ENCODE results near the gene PPM1L.
A peak's percentile ranks its signal among the peaks of the same experiment; 100 is the strongest.

The PPM1L gene

DNA sequence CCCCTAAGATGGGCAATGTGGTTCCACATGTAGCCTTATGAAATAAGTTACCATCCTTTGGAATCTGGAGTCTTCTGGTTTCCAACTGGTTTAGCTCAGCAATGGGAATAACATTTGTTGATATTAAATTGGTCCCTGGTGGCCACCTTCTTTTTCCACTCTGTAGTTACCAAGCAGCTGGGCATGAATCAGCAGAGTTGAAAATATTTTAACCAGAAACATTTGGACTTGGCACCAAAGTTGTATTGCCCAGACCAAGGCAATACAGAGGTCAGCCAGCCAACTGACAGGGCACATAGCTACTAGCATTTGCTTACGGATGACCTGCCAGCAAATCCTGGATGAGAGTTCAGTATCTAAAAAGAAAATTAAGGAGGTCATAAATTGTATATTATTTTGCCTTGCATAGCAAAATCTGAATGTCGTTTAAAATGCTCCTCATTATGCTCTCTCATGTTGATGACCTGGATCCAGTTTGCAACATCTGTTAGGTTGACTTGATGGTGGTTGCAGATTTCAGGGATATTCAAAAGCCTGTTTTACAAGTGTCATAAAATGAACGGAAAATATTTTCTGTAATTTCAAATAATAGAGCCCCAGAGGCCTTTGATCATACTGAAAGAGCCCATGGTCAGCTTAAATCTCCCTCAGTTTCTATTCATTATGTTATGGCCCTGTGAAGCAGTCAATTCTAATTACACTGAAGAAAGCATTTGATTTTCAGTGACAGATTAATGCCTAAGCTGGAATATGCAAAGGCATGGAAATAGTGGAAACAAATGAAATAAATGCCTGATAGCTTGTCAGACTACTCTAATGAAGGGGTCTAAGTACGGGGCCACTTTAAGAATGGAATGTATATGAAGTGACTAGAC, 54.6 kb downstream of the PPM1L start:
- no peak for DNase-seq

DNA sequence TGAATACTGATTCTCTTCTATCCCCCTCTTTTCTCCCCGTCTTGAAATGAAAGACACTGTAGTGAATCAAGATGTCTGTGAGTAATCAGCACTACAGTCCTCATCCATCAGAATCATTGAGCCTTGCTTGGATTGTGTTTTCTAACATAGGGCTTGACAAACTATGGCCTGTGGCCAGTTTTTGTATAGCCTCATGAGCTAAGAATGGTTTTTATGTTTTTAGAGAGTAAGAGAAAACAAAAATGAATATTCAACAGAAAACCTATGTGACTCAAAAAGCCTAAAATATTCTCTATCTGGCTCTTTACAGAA, 55.2 kb downstream of the PPM1L start:
- no peak for DNase-seq

DNA sequence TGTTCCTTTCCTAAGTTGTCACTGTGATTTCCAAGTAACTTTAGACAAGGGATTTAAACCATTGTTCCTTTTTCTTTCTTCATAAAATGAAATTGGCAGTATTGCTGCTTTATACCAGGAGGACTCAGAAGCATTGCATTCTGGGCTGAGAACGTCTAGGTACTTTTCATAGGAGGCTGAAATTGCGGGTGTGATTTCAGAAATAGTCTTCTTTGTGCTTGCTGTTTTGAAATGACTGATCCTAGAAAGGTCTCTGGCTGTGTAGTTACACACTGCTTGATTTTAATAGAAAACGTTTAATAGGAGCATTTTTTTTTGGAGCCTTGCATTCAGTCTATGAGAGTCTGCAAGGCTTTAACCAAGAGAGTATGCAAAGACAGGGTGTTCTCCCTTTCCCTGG, 56.3 kb downstream of the PPM1L start:
- no peak for DNase-seq

DNA sequence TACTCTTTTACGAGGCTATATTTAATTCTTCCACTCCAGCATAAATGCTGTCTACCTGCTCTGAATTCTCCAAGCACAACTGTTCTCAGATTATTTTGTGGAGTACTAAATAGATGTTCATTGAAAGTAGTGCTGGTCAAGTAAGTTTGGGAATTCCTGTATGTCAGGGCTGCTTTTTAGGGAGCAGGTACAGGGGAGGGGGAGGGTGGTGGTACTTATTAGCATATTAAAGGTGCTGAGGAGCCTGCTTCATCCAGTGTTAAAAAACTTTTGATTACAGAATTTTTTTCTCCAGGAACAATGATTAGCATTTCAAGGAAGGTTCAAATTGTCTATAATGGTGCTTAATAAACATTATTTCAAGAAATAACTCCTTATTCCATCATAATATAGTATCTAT, 59.2 kb downstream of the PPM1L start:
- no peak for DNase-seq

DNA sequence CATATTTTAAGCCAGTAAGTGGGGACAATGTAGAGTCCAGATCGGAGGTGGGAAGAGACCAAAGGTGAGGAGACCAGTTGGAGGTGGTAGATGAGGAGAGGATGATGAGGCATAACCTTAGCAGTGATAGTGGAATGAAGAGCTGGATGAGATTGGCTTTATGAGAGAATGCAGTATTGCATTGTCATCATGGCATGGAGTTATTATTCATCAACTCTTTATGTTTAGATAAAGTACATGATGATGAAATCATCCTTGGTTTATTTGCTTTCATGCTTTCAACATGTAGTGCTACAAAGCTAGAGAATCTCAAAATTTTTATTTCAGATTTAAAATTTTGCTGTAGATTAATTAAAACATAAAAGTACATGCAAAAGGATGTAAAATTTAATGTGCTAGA, 64.0 kb downstream of the PPM1L start:
- peak in 1 of 3 donors; percentile 24 for DNase-seq

DNA sequence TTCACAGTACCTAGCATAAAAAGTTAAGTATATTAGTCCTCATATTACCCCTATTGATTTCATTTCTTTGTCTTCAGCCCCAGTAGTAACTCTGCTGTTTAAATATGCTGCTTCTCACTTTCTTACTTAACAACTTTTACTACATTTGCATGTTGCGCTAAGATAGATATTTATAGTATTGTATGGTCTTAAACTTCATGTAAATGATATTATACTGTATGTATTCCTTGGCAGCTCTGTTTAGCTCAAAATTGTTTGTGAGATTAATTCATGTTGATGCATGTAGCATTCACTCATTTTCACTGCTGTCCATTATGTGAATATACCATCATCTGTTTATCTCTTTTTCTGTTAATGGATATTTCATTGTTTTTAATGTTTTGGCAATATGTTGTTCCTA, 64.4 kb downstream of the PPM1L start:
- no peak for DNase-seq

DNA sequence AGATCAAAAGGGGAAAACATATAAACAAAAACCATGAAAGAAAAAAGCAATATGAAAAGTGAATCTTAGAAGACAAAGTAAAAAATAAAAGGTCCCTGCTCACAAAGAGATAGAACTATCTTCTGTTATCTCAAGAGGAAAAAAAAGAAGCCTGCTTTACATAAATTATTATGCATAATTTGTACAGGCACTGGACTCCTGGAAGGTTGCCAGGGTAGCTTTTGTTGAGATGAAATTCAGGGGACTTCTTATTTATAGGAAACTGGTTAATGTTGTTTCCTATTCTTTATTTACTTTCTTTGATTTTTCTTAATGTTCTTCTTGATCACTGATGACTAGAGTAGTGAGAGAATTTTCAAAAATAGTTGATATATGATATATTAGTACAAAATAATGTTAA, 66.9 kb downstream of the PPM1L start:
- DNase-seq: no peak

DNA sequence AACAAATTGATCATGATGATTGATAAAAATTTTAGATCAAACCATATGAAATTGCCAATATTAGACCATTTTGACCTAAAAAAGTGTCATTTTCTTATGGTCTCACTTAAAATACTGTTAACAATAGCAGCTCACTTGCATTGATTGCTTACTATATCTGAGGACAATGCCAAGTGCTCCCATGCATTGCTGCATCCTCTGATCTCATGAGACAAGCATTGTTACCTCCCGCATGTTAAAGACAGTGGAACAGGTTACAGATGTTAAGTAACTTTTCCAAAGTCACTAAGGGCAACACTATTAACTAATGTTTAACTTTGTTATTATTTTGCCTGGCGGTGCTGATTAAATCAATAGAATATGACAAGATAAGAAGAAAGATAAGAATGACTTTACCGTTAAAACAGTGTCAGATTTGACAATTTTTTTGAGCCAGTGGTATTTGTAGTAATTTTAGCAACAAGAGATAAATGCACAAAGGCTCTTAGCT, 69.3 kb downstream of the PPM1L start:
- no peak for DNase-seq

DNA sequence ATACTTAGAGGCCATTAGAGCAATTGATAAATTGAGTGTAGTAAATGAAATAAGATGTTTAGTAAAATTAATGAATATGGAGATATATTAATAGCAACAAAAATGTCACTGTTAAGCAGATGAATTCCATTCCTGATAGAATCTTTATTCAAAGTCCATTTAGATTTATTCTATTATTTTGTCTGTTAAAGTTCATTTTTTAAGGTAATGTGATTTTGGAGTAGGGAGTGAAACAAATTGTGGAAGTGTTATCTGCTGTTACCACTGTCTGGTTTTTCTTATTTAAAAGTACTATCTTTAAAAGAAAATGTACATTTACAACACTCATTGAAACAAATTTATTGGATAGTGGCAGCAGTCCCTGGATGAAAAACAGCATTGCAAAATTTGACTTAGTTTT, 70.4 kb downstream of the PPM1L start:
- DNase-seq: no peak

DNA sequence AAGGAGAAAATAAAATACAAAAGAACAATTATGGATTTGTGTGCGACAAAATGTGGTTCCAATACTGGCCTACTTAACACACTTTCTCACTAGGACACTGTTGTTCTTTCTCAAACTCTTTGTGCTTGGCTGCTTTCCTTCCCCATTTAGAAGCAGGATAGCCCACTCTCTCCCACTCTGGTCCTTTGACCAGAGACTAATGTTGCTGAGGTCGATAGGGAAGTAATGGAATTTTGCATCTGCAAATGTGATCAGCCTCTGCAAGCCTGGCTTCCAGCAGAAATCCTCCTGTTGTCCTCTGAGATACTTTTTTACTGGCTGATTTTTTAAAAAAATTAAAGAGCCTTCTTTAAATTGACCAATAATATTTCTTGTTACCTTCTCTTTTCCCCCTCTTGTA, 71.0 kb downstream of the PPM1L start:
- no peak for DNase-seq

DNA sequence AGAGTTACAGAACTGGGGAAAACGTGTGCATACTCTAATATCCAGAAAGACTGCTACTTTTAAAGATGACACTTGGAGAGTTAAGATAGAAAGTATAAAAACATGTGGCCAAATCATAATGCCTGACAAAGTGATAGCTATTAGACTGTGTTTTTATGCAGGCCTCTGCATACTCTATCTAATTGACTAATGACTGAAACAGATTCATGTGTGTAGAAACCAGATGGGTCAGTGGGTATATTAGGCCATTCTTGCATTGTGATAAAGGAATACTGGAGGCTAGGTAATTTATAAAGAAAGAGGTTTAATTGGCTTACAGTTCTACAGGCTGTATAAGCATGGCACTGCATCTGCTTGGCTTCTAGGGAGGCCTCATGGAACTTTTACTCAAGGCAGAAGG, 71.5 kb downstream of the PPM1L start:
- no peak for DNase-seq

DNA sequence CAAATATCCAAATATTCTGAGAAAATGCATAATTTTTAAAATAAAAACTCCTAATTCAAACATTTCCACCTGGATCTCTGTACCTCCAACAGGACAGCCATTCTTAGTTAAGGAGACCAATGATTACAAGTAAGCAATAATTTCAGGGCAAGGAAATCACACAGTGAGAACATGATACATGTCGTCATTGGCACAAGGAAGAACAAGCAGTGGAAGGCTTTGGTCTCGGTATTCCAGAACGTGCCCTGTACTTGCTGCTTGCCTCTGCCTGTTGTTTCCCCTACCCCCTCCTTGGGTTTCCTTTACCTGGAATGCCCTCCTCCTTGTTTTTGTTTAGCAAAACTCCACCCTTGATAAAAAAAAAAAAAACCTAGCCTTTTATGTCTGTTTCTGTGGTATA, 72.8 kb downstream of the PPM1L start:
- DNase-seq: no peak

DNA sequence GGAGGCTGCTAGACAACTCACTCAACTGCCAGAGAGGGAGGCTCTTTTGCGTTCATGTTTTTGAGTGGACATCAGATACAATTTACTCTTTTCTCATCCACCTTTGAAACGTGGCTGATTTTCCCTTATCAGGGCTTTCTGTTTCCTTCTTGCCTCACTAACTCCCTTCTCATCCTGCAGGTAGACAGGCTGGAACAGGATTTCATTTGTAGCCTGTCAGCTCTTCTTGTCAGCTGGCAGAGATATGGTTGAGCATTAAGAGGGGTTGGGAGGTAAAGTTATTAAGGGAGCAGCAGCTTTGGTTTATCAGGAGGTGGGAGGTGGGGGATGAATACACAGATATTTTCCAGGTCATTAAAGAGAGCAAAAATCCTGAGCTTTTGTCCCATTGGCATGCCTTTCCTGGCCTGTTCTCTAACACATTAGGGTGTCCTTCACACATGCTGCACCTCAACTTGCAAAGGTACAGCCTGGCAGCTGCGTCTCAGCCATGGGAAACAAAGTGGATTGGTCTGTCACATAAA, 73.5 kb downstream of the PPM1L start:
- DNase-seq: no peak

DNA sequence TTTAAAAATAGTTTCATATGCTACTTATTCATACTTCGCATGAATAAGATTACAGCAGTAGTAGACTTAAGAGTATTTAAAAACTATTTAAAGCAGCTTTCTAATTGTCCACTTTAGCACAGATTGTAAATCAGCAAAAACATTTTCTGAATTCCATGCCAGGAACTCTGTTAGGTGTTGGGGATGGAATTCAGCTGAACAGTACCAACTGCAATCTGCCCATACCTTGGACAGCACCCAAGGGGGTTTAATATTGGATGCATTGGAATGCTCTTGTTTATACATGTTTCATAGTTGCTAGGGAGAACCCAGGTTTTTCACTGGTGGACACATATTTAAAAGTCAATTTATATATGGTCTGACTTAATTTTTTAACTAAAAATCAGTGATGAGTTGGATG, 74.8 kb downstream of the PPM1L start:
- no peak for DNase-seq

DNA sequence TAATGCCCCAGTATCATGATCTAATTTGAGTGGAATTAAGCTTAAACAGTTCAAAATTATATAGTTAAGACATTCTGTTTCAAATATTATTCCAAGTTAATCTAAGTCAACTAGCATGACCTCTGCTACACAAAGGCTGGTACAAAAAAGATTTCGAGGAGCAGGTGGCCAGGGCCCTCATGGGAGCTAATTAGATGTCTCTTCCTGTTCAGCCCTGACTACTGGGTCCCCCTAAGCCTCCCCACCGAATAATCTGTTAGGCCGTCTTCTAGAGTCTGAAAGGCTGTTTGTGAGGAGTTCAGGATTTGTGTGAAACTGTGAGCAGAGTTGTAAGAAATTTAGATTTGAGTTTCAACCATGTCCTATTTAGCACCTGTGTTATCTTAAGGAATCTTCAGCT, 75.4 kb downstream of the PPM1L start:
- no peak for DNase-seq

DNA sequence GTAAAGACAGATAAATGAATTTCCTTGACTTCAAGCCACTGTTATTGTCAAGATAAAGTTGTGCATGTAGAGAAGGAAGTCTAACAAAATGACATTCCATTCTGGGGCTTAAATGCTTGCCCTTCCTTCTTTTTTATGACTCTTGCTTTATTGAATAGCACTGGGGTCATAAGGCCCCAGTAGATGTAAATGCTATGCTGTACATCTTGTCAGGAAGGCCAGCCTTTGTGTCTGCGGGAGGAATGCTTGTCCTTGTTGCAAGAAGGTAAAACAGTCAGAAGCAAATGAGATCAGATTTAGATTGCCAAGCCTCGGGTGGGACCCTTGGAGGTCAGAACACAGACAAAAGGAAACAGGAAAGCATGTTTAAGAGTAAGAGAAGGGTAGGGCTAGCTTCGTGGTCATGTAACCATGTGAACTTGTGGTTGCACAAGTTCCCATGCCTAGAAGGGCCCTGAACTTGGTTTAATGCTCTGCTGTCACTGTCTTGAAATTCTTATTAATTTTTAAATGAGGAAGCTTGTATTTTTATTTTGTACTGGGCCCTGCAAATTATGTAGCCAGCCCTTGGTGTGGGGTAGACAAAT, 81.5 kb downstream of the PPM1L start:
- DNase-seq: peak; percentile 8 to 28 (median 26)

DNA sequence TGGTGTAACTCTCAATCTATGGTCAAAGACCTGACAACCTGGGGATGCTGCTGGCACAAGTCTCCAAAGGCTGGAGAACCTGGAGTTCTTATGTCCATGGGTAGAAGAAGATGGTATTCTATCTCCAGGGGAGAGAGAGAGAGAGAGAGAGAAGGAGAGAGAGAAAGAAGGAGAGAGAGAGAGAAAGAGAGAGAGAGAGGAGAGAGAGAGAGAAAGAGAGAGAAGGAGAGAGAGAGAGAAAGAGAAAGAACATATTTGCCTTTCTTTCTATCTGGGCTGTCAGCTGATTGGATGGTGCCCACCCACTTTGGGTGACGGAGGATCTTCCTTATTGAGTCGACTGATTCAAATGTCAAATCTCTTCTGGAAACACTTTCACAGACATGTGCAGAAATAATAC, 84.6 kb downstream of the PPM1L start:
- DNase-seq: no peak

DNA sequence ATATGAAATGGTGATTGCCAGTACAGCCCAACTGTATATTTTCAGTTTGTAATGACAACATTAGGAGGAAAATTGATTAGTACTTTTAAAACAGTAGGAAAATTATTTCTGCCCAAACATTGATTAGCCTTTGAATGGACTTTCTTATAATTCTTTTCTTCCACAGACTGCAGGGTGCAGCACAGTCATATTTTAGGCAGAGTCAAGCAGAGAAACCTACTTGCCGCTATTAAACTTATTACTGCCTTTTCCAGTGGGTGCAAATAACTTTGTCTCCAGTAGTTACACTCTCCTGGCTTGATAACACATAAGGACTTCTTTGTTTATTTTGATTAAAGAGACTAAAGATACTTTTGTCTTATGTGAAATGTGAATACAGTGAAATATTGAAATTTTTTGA, 85.4 kb downstream of the PPM1L start:
- DNase-seq: no peak

DNA sequence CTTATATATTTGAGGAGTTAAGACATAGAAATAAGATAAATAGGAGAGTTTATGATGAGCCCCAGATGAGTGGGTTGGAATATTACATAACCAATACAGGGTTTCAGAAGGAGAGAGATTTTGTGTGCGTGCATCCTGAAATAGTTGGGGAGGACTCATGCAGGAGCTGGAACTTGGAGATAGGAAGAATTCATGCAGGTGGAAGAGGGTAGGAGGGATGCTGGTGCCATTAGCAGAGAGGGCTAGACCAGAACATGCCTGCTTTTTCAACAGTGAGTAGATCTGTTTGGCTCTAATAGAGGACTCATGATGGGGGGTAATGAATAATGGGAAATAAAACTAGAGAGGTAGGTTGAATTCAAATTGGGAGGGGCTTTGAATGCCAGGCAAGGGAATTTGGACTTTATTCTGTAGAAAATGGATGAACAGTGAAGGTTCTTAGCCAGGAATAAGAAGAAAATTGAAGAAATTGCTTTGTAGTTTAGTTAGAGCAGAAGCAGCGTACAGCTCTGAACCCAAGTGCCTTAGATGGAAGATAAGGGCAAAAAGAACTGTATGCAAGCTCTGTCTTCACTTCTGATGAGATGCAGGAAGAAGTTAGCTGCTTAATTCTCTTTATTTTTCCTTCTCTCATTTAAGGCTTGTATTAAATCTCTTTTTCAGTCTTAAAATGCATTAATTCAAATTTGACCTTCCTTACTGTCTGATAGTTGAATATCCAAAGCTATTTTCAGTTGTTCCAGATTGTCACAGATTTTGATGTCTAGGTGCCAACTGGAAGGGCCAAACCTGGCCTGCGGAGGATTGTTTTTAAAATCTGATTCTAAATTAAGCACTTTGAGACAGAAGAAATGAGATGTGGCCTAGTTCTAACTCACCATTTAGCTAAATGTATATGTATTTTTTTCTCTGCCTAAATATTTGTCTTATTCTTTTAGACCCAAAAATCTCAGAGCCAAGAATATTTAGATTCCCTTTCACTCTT, 86.3 kb downstream of the PPM1L start:
- no peak for DNase-seq

DNA sequence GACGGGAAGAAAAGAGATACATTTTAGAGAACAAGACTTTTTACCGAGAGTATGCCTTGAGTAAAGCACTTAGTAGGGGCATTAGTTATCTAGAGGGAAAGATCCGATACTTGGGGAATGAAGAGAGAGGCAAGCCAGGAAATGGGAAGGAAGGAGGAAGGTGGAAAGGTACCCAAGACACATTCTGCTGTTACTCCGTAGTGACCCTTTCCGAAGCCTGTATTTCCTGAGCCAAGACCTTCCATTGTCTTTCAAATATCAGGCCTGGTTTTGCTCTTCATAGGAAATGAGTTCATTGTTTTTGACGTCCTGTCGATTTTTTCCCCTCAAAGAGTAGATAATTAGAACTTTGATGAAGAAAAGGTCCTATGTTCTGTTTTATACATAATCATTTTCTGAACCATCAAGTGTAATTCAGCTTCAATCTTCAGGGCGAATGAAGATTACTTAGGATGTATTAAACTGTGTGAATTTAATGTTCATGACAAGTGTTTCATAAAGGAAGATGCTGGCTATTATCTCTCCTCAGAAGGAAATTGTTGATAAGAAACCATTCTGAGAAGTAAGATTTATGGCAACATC, 95.7 kb downstream of the PPM1L start:
- no peak for DNase-seq

DNA sequence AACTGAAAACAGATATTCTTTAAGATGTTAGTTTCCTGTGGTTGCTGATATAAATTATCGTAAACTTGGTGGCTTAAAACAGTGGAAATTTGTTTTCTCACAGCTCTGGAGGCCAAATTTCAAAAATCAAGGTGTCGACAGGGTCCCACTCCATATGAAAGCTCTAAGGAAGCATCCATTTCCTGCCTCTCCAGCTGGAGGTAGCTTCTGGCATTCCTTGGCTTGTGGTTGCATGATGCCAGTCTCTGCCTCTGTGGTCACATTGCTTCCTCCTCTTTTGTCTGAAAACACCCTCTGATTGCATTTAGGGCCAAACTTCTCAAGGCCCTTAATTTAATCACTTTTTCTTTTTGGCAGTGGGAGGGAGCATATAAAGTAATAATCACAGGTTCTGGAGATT, 96.8 kb downstream of the PPM1L start:
- no peak for DNase-seq

DNA sequence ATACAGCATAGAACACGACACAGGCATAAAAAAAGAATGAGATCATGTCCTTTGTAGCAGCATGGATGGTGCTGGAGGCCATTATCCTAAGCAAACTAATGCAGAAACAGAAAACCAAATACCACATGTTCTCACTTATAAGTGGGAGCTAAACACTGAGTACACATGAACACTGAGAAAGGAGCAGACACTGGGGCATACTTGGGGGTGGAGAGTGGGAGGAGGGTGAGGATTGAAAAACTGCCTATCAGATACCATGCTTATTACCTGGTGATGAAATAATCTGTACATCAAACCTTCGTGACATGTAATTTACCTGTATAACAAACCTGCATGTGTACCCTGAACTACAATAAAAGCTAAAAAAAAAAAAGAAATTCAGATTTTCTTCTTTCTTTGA, 100.4 kb downstream of the PPM1L start:
- DNase-seq: no peak

All from suppressor macrophage treated with lipopolysaccharide for 1 hour (primary cell).